ENCODE data around the gene FREM2. TPM values are rescaled to one million over a fixed set of nuclear protein-coding genes. Genes with fewer than 3 reads are reported as not detected.

Gene FREM2
- total and polyA plus RNA-seq, 2 donors (not counting 3 experiments of a cell fraction or from before 2014, with no cell fraction given) = under 0.01 TPM; not detected in 1

- Histone ChIP-seq H3K27ac (ENCODE audit: insufficient read depth, low read depth, low read length) (no peak overlapping the region), H3K4me1 (ENCODE audit: control insufficient read depth, extremely low read depth, insufficient read depth, low read length) (no peaks in the 10 kb centered on the region), H3K36me3 (ENCODE audit: control insufficient read depth in 2 of 2, extremely low read depth in 1 of 2, insufficient read depth in 2 of 2, low read length in 2 of 2) (no peaks in the 10 kb centered on the region), H3K4me3 (replicated peaks in 1 of 3; ENCODE audit: insufficient read depth in 1 of 3, low read depth in 1 of 3, low read length in 3 of 3) (no peak overlapping the region), H3K79me2 (ENCODE audit: control insufficient read depth, insufficient read depth, low read length) (no peaks in the 10 kb centered on the region), H3K9me3 (replicated peaks; ENCODE audit: control insufficient read depth, insufficient read depth, low read length) (no peaks in the 10 kb centered on the region), H2AFZ (ENCODE audit: low read depth, low read length) (no peak overlapping the region), H3K9ac (replicated peaks; ENCODE audit: extremely low read depth, insufficient read depth, low read length) (no peak overlapping the region), H3K4me2 (ENCODE audit: insufficient read depth, low read length) (no peak overlapping the region), H3K27me3 (ENCODE audit: control insufficient read depth in 2 of 2, insufficient read depth in 2 of 2, low read length in 2 of 2) (peaks cover 4% of the 10 kb centered on the region in 2 experiments), H4K20me1 (replicated peaks; ENCODE audit: control insufficient read depth, extremely low read depth, insufficient read depth, low read length) (no peaks in the 10 kb centered on the region), H3K9me1 (replicated peaks; ENCODE audit: control insufficient read depth, extremely low read depth, insufficient read depth, low read length) (no peaks in the 10 kb centered on the region)
- FAIRE-seq = no peak
- CTCF ChIA-PET = interaction anchor here (0.9 to 1.3 kb wide), 3 partner anchors 8 to 95 kb away, joined by 3 to 4 read pairs (median 3); no protein-coding TSS in a partner anchor
- POLR2A ChIA-PET = no interaction called here
- intact Hi-C loops (cut with micrococcal nuclease) = no loop called here
- dilution Hi-C loops (cut with MboI; ENCODE audit: extremely low pct_ligation_motif_present, low sequenced_read_pairs) = no loop called here
- DNase-seq (ENCODE audit: low read depth, low spot score) = no peak
- BruUV-seq (replicated peaks) = no TSS peak
- TF ChIP-seq FOS (IDR thresholded peaks at IDR 0.05; ENCODE audit: borderline replicate concordance, insufficient read depth, low read length) (no peak), CTCF (IDR thresholded peaks at IDR 0.05; ENCODE audit: extremely low read depth in 1 of 2, insufficient read depth in 1 of 2, low read depth in 1 of 2, low read length in 2 of 2) (no peak), MYC (IDR thresholded peaks at IDR 0.05; ENCODE audit: low read depth, low read length) (no peak), EZH2 (IDR thresholded peaks at IDR 0.05; ENCODE audit: borderline replicate concordance, low read depth, low read length, severe bottlenecking) (no peak), POLR2AphosphoS5 (IDR thresholded peaks at IDR 0.05; ENCODE audit: insufficient read depth, low read depth, low read length) (no peak), GATA2 (IDR thresholded peaks at IDR 0.05; ENCODE audit: insufficient read depth, insufficient read length, low read depth, low read length) (no peak), MAX (IDR thresholded peaks at IDR 0.05; ENCODE audit: insufficient read depth, insufficient read length) (no peak), JUN (IDR thresholded peaks at IDR 0.05; ENCODE audit: borderline replicate concordance, insufficient read depth, insufficient read length, low read depth) (no peak), POLR2A (IDR thresholded peaks at IDR 0.05; ENCODE audit: low read depth, low read length) (no peak)
Observed at GRCh38 chr13:38922170-38922569, 235.3 kb downstream of the FREM2 start.

All from endothelial cell of umbilical vein (primary cell).